Psoas muscle (tissue), 8 donors: ENCODE data around the gene CLASP1. TPM values are rescaled to one million over a fixed set of nuclear protein-coding genes. Genes with fewer than 3 reads are reported as not detected.
A peak's percentile ranks its signal among the peaks of the same experiment; 100 is the strongest.

ENCODE experiments used
- ATAC-seq, 4 donors: fragments of 200-7000 bp; cut with Tn5 transposase; one replicate each; pipeline ENCODE4 v1.9.1; 2020; ENCODE audit warnings: moderate library complexity in 3 of 4, mild to moderate bottlenecking in 2 of 4
- DNase-seq, 2 donors: peaks; one replicate each; pipeline ENCODE4 v3.0.0-alpha.2; 2020
- H3K27ac ChIP-seq: fragments of 200-600 bp; one replicate; pipeline ENCODE4 v1.8.0; 2022
- H3K27me3 ChIP-seq, 3 donors: fragments of 200-600 bp in 1 of 3; one replicate each; pipeline versions ENCODE4 v1.6.1 to v1.8.0; 2013 to 2022; ENCODE audit warnings: low read length in 2 of 3, mild to moderate bottlenecking in 2 of 3, moderate library complexity in 1 of 3; ENCODE audit not compliant: insufficient read depth in 3 of 3
- H3K36me3 ChIP-seq, 2 donors: fragments of 200-600 bp in 1 of 2; one replicate each; pipeline versions ENCODE4 v1.6.1 to v1.8.0; 2013 to 2022; ENCODE audit warnings: low read depth in 1 of 2, mild to moderate bottlenecking in 1 of 2, moderate library complexity in 1 of 2; ENCODE audit not compliant: insufficient read depth in 1 of 2
- H3K4me1 ChIP-seq: fragments of 200-600 bp; one replicate; pipeline ENCODE4 v1.8.0; 2022
- H3K4me3 ChIP-seq: fragments of 200-600 bp; one replicate; pipeline ENCODE4 v1.8.0; 2022; ENCODE audit warnings: mild to moderate bottlenecking
- H3K9me3 ChIP-seq: fragments of 200-600 bp; one replicate; pipeline ENCODE4 v1.8.0; 2022
- CTCF ChIP-seq: fragments of 200-600 bp; IDR thresholded peaks from one replicate; pipeline ENCODE4 v1.8.0; 2022; ENCODE audit warnings: antibody characterized with exemption
- WGBS, 3 donors: extraction: QIAGEN DNeasy Blood & Tissue Kit; methylation state at CpG; one replicate each; pipeline versions ENCODE4 v1.1.6 to v1.1.7; 2013; 5-methylcytosine and 5-hydroxymethylcytosine counted together
- intact Hi-C, 2 donors: fragments of 100-400 bp; cut with DNase I; formaldehyde crosslinking; loops; one replicate each; pipeline versions ENCODE4 v1.11.0 to v1.14.2; 2022
- polyA plus RNA-seq, 3 donors: library from polyadenylated mRNA; stranded (reverse); fragments of 200-250 nt; gene quantifications; one replicate each; pipeline ENCODE4 v1.2.3, GENCODE V29; 2013
- total RNA-seq, 4 donors: library from RNA; stranded (reverse); fragmentation: NEBNext Ultra II Directional in 2 of 4; extraction: Animal tissue kit (Norgen Biotek cat#: 25700) in 2 of 4; gene quantifications; one replicate each; pipeline versions ENCODE4 v1.2.1 to v1.2.4, GENCODE V29; 2021 to 2023
- donor health status: healthy with polysubstance abuse.
- donor health status: DM: no; HTN: no; CAD: no; lungs with moderate emphysema.
- donor health status: Bipolar disorder and iron deficiency.
- donor health status: healthy.
- donor health status: DM: yes; HTN: yes; CAD: no.
- donor health status: DM: no; HTN: no; CAD: no.
- donor health status: DM: no; HTN: no; CAD: no.
- donor health status: DM: yes; HTN: yes; CAD: no.

CLASP1 gene
- total and polyA plus RNA-seq, 7 donors = 11.6 to 60.7 (median 38.8) TPM

- TF ChIP-seq CTCF = peak; percentile 43
- H3K36me3 ChIP-seq = no peaks in the 10 kb centered on the region
- peaks cover 0 to 4% (median 0%) of the 10 kb centered on the region in 3 donors for H3K27me3 ChIP-seq
- no peak overlapping the region for H3K27ac ChIP-seq
- no peak overlapping the region for H3K4me3 ChIP-seq
- no peaks in the 10 kb centered on the region for H3K4me1 ChIP-seq
- intact Hi-C loops = loop anchor here in 1 of 2 donors (5.0 kb wide), 1 partner anchor 200 kb away; no protein-coding TSS in a partner anchor
- no peak for DNase-seq
- peak in 3 of 4 donors; percentile 68 to 80 (median 72) for ATAC-seq
- 45 to 47% (median 45%) methylated on average over 9 of the region's 9 CpGs for WGBS, 3 donors
- H3K9me3 ChIP-seq = no peaks in the 10 kb centered on the region
These were observed 351.9 kb downstream of the CLASP1 start for GRCh38 chr2:121297217-121297830.

GRCh38 chr2:121295911-121296650, 353.2 kb downstream of the CLASP1 start:
- ATAC-seq (no peak), DNase-seq (no peak)
- no peak for TF ChIP-seq CTCF
- no peaks in the 10 kb centered on the region for H3K27me3 ChIP-seq
- no peak overlapping the region for H3K4me3 ChIP-seq
- 85 to 86% (median 85%) methylated on average over 7 of the region's 7 CpGs for WGBS, 3 donors
- intact Hi-C loops = loop anchor here in 1 of 2 donors (5.0 kb wide), 1 partner anchor 199 kb away; no protein-coding TSS in a partner anchor
- H3K9me3 ChIP-seq = no peaks in the 10 kb centered on the region
- H3K4me1 ChIP-seq = no peaks in the 10 kb centered on the region
- no peak overlapping the region for H3K27ac ChIP-seq
- H3K36me3 ChIP-seq = no peaks in the 10 kb centered on the region

- intact Hi-C loops = loop anchor here in 1 of 2 donors (5.0 kb wide), 1 partner anchor 198 kb away; no protein-coding TSS in a partner anchor
- DNase-seq = no peak
- no peak for ATAC-seq
- no peaks in the 10 kb centered on the region for H3K4me1 ChIP-seq
- TF ChIP-seq CTCF = no peak
- no peak overlapping the region for H3K27ac ChIP-seq
- no peak overlapping the region for H3K4me3 ChIP-seq
- H3K9me3 ChIP-seq = no peaks in the 10 kb centered on the region
- H3K27me3 ChIP-seq = no peaks in the 10 kb centered on the region
- no peaks in the 10 kb centered on the region for H3K36me3 ChIP-seq
- WGBS, 3 donors = 79 to 85% (median 84%) methylated on average over 9 of the region's 9 CpGs
These were observed 354.1 kb downstream of the CLASP1 start for GRCh38 chr2:121294881-121295840.

- H3K27ac ChIP-seq = no peak overlapping the region
- intact Hi-C loops = no loop called here
- no peaks in the 10 kb centered on the region for H3K36me3 ChIP-seq
- no peaks in the 10 kb centered on the region for H3K4me1 ChIP-seq
- H3K27me3 ChIP-seq = no peaks in the 10 kb centered on the region
- no peak for TF ChIP-seq CTCF
- no peak for ATAC-seq
- no peak overlapping the region for H3K4me3 ChIP-seq
- WGBS, 3 donors = 75 to 79% (median 76%) methylated on average over 14 of the region's 14 CpGs
- no peak for DNase-seq
- H3K9me3 ChIP-seq = no peaks in the 10 kb centered on the region
These were observed 355.6 kb downstream of the CLASP1 start for GRCh38 chr2:121293450-121294325.
